B cell (primary cell): Measurements from ENCODE around the gene TECTA. TPM values are rescaled to one million over a fixed set of nuclear protein-coding genes. Genes with fewer than 3 reads are reported as not detected.

Experiments used
- ATAC-seq: fragments of 200-7000 bp; cut with Tn5 transposase; one replicate; pipeline ENCODE4 v1.10.0; 2021; ENCODE audit warnings: low read depth, mild to moderate bottlenecking, moderate number of reproducible peaks, moderate library complexity
- CTCF ChIA-PET: fragments of 350-600 bp; sonication (Branson Sonifier 250); formaldehyde crosslinking; loops from one replicate; lab custom pipeline; 2021; ENCODE audit warnings: antibody characterized with exemption, inconsistent platforms; lab: Charles Lee
- POLR2A ChIA-PET: fragments of 350-600 bp; sonication (Branson Sonifier 250); formaldehyde crosslinking; loops from one replicate; lab custom pipeline; 2021; ENCODE audit warnings: antibody characterized with exemption; lab: Charles Lee
- DNase-seq: peaks from one replicate; pipeline ENCODE4 v3.0.0; 2013
- H2AFZ ChIP-seq: 2 replicates; pipeline ENCODE4 v1.6.1; 2012; ENCODE audit warnings: mild to moderate bottlenecking, low read depth, low read length; ENCODE audit not compliant: insufficient read depth, poor library complexity, severe bottlenecking
- H3K27ac ChIP-seq, 2 donors: 1 replicate in 1 of 2; 2 replicates in 1 of 2; pipeline ENCODE4 v1.5.1; 2012 to 2013; ENCODE audit warnings: low read length in 2 of 2, mild to moderate bottlenecking in 2 of 2, moderate library complexity in 1 of 2
- H3K27me3 ChIP-seq, 4 experiments: fragments of 200-600 bp in 1 of 4; sonication (generic) in 1 of 4; replicated peaks in 1 of 4; 1 replicate in 2 of 4; 2 replicates in 2 of 4; pipeline versions ENCODE4 v1.6.1 to v1.7.0; 2013 to 2016; ENCODE audit warnings: low read length in 3 of 4, mild to moderate bottlenecking in 2 of 4, mixed read lengths in 1 of 4, moderate library complexity in 1 of 4; ENCODE audit not compliant: insufficient read depth in 4 of 4, control insufficient read depth in 3 of 4; ENCODE audit errors: control extremely low read depth in 1 of 4
- H3K36me3 ChIP-seq, 2 experiments: replicated peaks in 1 of 2; 1 replicate in 1 of 2; 2 replicates in 1 of 2; pipeline versions ENCODE4 v1.6.1 to v1.7.1; 2013; ENCODE audit warnings: low read length in 1 of 2; ENCODE audit not compliant: insufficient read depth in 2 of 2, control insufficient read depth in 1 of 2; ENCODE audit errors: control extremely low read depth in 1 of 2, extremely low read depth in 1 of 2
- H3K4me1 ChIP-seq, 2 donors: fragments of 200-600 bp in 1 of 2; sonication (generic) in 1 of 2; 1 replicate in 1 of 2; 2 replicates in 1 of 2; pipeline versions ENCODE4 v1.5.1 to v1.6.1; 2013 to 2017; ENCODE audit warnings: low read length in 2 of 2; ENCODE audit not compliant: control insufficient read depth in 2 of 2, insufficient read depth in 2 of 2
- H3K4me2 ChIP-seq: replicated peaks from 2 replicates; pipeline ENCODE3; 2012; ENCODE audit warnings: mild to moderate bottlenecking, low read depth, low read length; ENCODE audit not compliant: poor library complexity, severe bottlenecking
- H3K4me3 ChIP-seq, 5 experiments: fragments of 200-600 bp in 1 of 5; sonication (generic) in 1 of 5; 1 replicate in 3 of 5; 2 replicates in 2 of 5; pipeline versions ENCODE4 v1.5.1 to v1.7.0; 2011 to 2016; ENCODE audit warnings: low read length in 4 of 5, mild to moderate bottlenecking in 4 of 5, low read depth in 2 of 5, control low read depth in 1 of 5, moderate library complexity in 1 of 5; ENCODE audit not compliant: insufficient read depth in 1 of 5; ENCODE audit errors: control extremely low read depth in 1 of 5, extremely low read depth in 1 of 5
- H3K79me2 ChIP-seq: fragments of 200-600 bp; sonication (generic); one replicate; pipeline ENCODE4 v1.6.0; 2016; ENCODE audit warnings: low read length; ENCODE audit not compliant: control insufficient read depth, insufficient read depth
- H3K9ac ChIP-seq: fragments of 200-600 bp; sonication (generic); 2 replicates; pipeline ENCODE4 v1.6.1; 2017; ENCODE audit warnings: mild to moderate bottlenecking, low read length, moderate library complexity
- H3K9me3 ChIP-seq, 3 donors: one replicate each; pipeline versions ENCODE4 v1.6.1 to v1.7.1; 2013; ENCODE audit warnings: low read length in 2 of 3; ENCODE audit not compliant: control insufficient read depth in 2 of 3, insufficient read depth in 1 of 3; ENCODE audit errors: control extremely low read depth in 1 of 3
- H4K20me1 ChIP-seq: 2 replicates; pipeline ENCODE4 v1.6.0; 2012; ENCODE audit warnings: mild to moderate bottlenecking, low read length; ENCODE audit not compliant: insufficient read depth, control insufficient read depth, poor library complexity, severe bottlenecking
- H3K27ac Mint-ChIP-seq: one replicate; pipeline ENCODE4 v1.8.0; 2021; ENCODE audit warnings: mixed read lengths
- H3K27me3 Mint-ChIP-seq: one replicate; pipeline ENCODE4 v1.8.0; 2021; ENCODE audit warnings: mixed read lengths
- H3K4me1 Mint-ChIP-seq: one replicate; pipeline ENCODE4 v1.8.0; 2021; ENCODE audit warnings: mixed read lengths
- H3K4me3 Mint-ChIP-seq: one replicate; pipeline ENCODE4 v1.8.0; 2021; ENCODE audit warnings: mixed read lengths
- H3K9me3 Mint-ChIP-seq: one replicate; pipeline ENCODE4 v1.8.0; 2022; ENCODE audit warnings: mixed read lengths; ENCODE audit not compliant: insufficient read depth
- CTCF ChIP-seq: fragments of 200-600 bp; IDR thresholded peaks from one replicate; pipeline ENCODE4 v1.8.0; 2022; ENCODE audit warnings: antibody characterized with exemption, mild to moderate bottlenecking
- EZH2 ChIP-seq: IDR thresholded peaks from 2 replicates; pipeline ENCODE4 v1.6.1; 2012; ENCODE audit warnings: borderline replicate concordance, low read depth, mild to moderate bottlenecking, moderate library complexity, low read length; ENCODE audit not compliant: insufficient read depth, poor library complexity, severe bottlenecking
- WGBS: methylation state at CpG from one replicate; pipeline ENCODE4 v1.1.5; 2013; ENCODE audit warnings: missing lambda C conversion rate; ENCODE audit not compliant: insufficient coverage; 5-methylcytosine and 5-hydroxymethylcytosine counted together
- intact Hi-C: fragments of 100-400 bp; cut with micrococcal nuclease; formaldehyde crosslinking; loops from one replicate; pipeline ENCODE4 v1.10.0; 2022
- polyA plus RNA-seq: library from polyadenylated mRNA; depleted of rRNA; stranded (reverse); fragments of >200 nt; gene quantifications from 2 replicates; pipeline ENCODE4 v1.2.3, GENCODE V29; 2012
- total RNA-seq, 2 donors: library from RNA; stranded (reverse); fragments of 120-200 nt in 1 of 2; gene quantifications; 1 replicate in 1 of 2; 2 replicates in 1 of 2; pipeline versions ENCODE4 v1.2.3 to v1.2.4, GENCODE V29; 2013 to 2022

TECTA gene
- total and polyA plus RNA-seq, 2 donors (not counting 1 experiment from before 2014, with no cell fraction given) = 0.47 to 0.51 TPM

GRCh38 chr11:121122328-121122727 lies 21.3 kb downstream of the TECTA start:
- no peak overlapping the region for H3K27ac ChIP-seq
- no peak overlapping the region for H2AFZ ChIP-seq
- POLR2A ChIA-PET = no interaction called here
- H4K20me1 ChIP-seq = no peaks in the 10 kb centered on the region
- no CpG with 5 or more reads among the region's 3 CpGs for WGBS
- no peak overlapping the region for H3K4me3 ChIP-seq
- peaks cover 10% of the 10 kb centered on the region for H3K27me3 Mint-ChIP-seq
- intact Hi-C loops = no loop called here
- H3K4me1 Mint-ChIP-seq = no peaks in the 10 kb centered on the region
- H3K4me1 ChIP-seq = no peaks in the 10 kb centered on the region
- ATAC-seq = no peak
- no peak overlapping the region for H3K4me2 ChIP-seq
- TF ChIP-seq CTCF (no peak), EZH2 (no peak)
- no peaks in the 10 kb centered on the region for H3K36me3 ChIP-seq
- H3K27me3 ChIP-seq = no peaks in the 10 kb centered on the region
- no peaks in the 10 kb centered on the region for H3K79me2 ChIP-seq
- no peak overlapping the region for H3K27ac Mint-ChIP-seq
- peaks cover 0 to 6% (median 5%) of the 10 kb centered on the region in 3 donors for H3K9me3 ChIP-seq
- H3K9ac ChIP-seq = no peak overlapping the region
- H3K4me3 Mint-ChIP-seq = no peak overlapping the region
- no peak for DNase-seq
- peaks cover 3% of the 10 kb centered on the region for H3K9me3 Mint-ChIP-seq
- CTCF ChIA-PET = interaction anchor here (0.8 kb wide), 1 partner anchor 12 kb away, joined by 3 read pairs; no protein-coding TSS in a partner anchor

DNA sequence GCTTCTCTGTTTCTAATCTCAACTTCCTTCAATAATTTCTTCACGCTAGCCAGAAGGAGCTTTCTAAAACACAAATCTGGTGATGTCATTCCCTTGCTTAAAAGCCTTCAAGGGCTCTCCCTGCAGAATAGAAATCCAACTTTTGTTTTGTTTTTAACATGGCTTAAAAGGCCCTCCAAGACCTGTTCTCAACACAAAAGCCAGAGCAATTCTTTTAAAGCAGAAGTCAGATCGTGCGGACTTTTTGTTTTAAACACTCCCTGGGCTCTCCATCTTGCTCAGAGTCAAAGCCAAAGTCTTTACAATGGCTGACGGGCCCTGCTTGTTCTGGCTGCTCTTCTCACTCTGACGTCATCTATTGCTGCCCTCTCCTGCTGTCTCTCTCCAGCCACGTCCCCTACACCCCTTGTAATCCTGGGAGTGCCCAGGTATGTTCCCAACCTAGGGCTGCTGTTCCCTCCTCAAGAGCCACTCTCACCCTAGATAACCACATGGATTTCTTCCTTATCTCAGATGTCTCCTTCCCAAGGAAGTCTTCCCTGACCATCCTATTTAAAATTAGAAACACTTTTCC lies 22.5 kb downstream of the TECTA start:
- ChIA-PET CTCF (interaction anchor here (0.6 kb wide), 1 partner anchor 72 kb away, joined by 3 read pairs; no protein-coding TSS in a partner anchor), POLR2A (no interaction called here)
- H3K27me3 Mint-ChIP-seq = peaks cover 10% of the 10 kb centered on the region
- no peaks in the 10 kb centered on the region for H3K4me1 Mint-ChIP-seq
- H3K27ac Mint-ChIP-seq = no peak overlapping the region
- intact Hi-C loops = no loop called here
- Histone ChIP-seq H4K20me1 (no peaks in the 10 kb centered on the region), H3K9ac (no peak overlapping the region), H3K4me1 (no peaks in the 10 kb centered on the region), H3K4me2 (no peak overlapping the region), H3K9me3 (peaks cover 0 to 6% (median 5%) of the 10 kb centered on the region in 3 donors), H3K79me2 (no peaks in the 10 kb centered on the region), H3K27ac (no peak overlapping the region), H3K27me3 (no peaks in the 10 kb centered on the region), H2AFZ (no peak overlapping the region), H3K4me3 (no peak overlapping the region), H3K36me3 (no peaks in the 10 kb centered on the region)
- TF ChIP-seq CTCF (no peak), EZH2 (no peak)
- no peak overlapping the region for H3K4me3 Mint-ChIP-seq
- WGBS = 84% methylated on average over 6 of the region's 6 CpGs
- DNase-seq (no peak), ATAC-seq (no peak)
- H3K9me3 Mint-ChIP-seq = peaks cover 3% of the 10 kb centered on the region
